Measurements from ENCODE around the gene RABGAP1L. TPM values are rescaled to one million over a fixed set of nuclear protein-coding genes. Genes with fewer than 3 reads are reported as not detected.

RABGAP1L gene
- total RNA-seq, 1 experiment from 2014 or later: 57.4 TPM

DNA sequence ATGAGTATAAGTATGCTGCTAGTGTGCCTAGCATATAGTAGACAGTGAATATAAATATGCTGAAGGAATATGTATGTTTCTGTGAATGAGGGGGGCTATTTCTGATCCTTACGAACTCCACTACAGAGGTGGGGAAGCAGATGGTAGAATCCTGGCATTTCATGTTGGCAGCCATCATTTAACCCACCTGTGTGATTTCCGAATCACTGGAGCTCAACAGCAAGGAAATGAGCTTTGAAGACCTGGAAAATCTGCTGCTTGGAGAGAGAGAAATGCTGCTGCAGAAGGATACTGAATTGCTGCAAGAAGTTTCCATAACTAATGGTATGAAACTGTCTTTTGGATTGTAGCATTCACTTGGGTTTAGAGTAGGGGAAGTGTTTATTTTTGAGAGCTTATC, 83.5 kb downstream of the RABGAP1L start:
- Histone ChIP-seq H3K79me2 (ENCODE audit: low read depth) (no peaks in the 10 kb centered on the region), H3K9me3 (ENCODE audit: insufficient read depth, low read depth) (no peaks in the 10 kb centered on the region), H2AFZ (no peak overlapping the region), H3K4me2 (no peak overlapping the region), H3K36me3 (ENCODE audit: low read depth) (no peaks in the 10 kb centered on the region), H3K27me3 (ENCODE audit: insufficient read depth, low read depth) (no peaks in the 10 kb centered on the region), H3K27ac (no peak overlapping the region), H3K4me1 (replicated peaks; ENCODE audit: insufficient read depth) (no peaks in the 10 kb centered on the region), H3K9me2 (ENCODE audit: insufficient read depth) (no peaks in the 10 kb centered on the region), H4K20me1 (ENCODE audit: insufficient read depth) (no peaks in the 10 kb centered on the region), H3K4me3 (no peak overlapping the region), H3F3A (ENCODE audit: insufficient read depth, low read depth) (no peaks in the 10 kb centered on the region)
- intact Hi-C loops (cut with micrococcal nuclease; ENCODE audit: unreplicated experiment): no loop called here
- BruUV-seq (replicated peaks): no TSS peak
- no peak for DNase-seq
- TF ChIP-seq, protein P1, sequence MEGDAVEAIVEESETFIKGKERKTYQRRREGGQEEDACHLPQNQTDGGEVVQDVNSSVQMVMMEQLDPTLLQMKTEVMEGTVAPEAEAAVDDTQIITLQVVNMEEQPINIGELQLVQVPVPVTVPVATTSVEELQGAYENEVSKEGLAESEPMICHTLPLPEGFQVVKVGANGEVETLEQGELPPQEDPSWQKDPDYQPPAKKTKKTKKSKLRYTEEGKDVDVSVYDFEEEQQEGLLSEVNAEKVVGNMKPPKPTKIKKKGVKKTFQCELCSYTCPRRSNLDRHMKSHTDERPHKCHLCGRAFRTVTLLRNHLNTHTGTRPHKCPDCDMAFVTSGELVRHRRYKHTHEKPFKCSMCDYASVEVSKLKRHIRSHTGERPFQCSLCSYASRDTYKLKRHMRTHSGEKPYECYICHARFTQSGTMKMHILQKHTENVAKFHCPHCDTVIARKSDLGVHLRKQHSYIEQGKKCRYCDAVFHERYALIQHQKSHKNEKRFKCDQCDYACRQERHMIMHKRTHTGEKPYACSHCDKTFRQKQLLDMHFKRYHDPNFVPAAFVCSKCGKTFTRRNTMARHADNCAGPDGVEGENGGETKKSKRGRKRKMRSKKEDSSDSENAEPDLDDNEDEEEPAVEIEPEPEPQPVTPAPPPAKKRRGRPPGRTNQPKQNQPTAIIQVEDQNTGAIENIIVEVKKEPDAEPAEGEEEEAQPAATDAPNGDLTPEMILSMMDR (conservative IDR thresholded peaks at IDR 0.05): no peak
- TF ChIP-seq EZH2 (IDR thresholded peaks at IDR 0.05; ENCODE audit: low read depth): no peak
- POLR2A ChIA-PET (ENCODE audit: unreplicated experiment): no interaction called here
- CTCF ChIA-PET: no interaction called here

DNA sequence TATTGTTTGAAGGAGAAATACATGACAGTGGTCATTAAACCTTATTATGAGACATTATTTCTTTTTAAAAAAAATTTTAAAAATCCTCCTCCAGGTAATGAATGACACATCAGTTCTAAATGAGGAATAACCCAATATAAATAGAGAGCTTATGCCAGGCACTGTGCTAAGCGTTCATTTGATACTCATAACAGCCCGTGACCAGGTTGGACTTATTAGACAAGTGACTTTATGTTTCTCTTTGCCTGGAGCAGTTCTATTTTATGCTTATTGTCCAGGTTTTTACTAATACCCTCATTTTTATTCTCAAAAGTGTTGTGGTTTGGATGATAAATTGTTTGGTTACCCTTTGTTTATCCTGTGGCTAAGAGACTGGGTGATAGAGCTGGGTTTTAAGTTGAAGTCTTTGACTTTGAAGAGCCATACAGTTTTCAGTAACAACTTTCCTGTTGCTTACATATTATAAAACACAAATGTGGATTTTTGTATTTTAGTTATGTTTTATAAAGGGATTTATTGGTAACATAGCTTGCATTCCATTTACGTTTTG, 84.2 kb downstream of the RABGAP1L start:
- POLR2A ChIA-PET (ENCODE audit: unreplicated experiment): interaction anchor here (0.6 kb wide), 1 partner anchor 1711 kb away, joined by 5 read pairs; no protein-coding TSS in a partner anchor
- H3K9me3 ChIP-seq (ENCODE audit: insufficient read depth, low read depth): no peaks in the 10 kb centered on the region
- H3K9me2 ChIP-seq (ENCODE audit: insufficient read depth): no peaks in the 10 kb centered on the region
- no peak overlapping the region for H3K27ac ChIP-seq
- H2AFZ ChIP-seq: no peak overlapping the region
- BruUV-seq (replicated peaks): no TSS peak
- intact Hi-C loops (cut with micrococcal nuclease; ENCODE audit: unreplicated experiment): no loop called here
- no peaks in the 10 kb centered on the region for H3F3A ChIP-seq (ENCODE audit: insufficient read depth, low read depth)
- DNase-seq: no peak
- H3K4me3 ChIP-seq: no peak overlapping the region
- CTCF ChIA-PET: interaction anchor here (0.5 kb wide), 1 partner anchor 149 kb away, joined by 3 read pairs; no protein-coding TSS in a partner anchor
- H3K36me3 ChIP-seq (ENCODE audit: low read depth): no peaks in the 10 kb centered on the region
- H3K79me2 ChIP-seq (ENCODE audit: low read depth): no peaks in the 10 kb centered on the region
- no peaks in the 10 kb centered on the region for H4K20me1 ChIP-seq (ENCODE audit: insufficient read depth)
- TF ChIP-seq, protein P1 (conservative IDR thresholded peaks at IDR 0.05): no peak
- TF ChIP-seq EZH2 (IDR thresholded peaks at IDR 0.05; ENCODE audit: low read depth): no peak
- no peaks in the 10 kb centered on the region for H3K27me3 ChIP-seq (ENCODE audit: insufficient read depth, low read depth)
- no peaks in the 10 kb centered on the region for H3K4me1 ChIP-seq (replicated peaks; ENCODE audit: insufficient read depth)
- H3K4me2 ChIP-seq: no peak overlapping the region

DNA sequence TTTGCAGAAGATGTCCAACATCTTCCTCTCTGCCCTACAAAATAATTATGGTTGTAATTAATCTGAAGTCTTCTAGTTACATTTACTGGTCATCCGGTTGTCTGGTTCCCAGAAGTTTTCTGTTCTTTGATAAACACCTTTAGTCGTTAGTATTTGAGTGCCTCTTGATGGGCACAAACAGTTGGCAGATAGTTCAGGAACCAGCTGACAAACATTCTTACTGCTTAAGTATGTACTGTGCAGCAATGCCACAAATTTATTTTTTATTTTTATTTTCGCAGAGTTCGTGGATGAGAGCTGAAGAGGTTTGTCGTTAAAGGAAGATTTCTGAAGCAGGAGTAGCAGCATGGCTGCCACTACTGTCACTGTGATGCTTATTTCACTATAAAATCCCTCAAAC, 84.7 kb downstream of the RABGAP1L start:
- Histone ChIP-seq H3K4me3 (no peak overlapping the region), H2AFZ (no peak overlapping the region), H3K9me2 (ENCODE audit: insufficient read depth) (no peaks in the 10 kb centered on the region), H4K20me1 (ENCODE audit: insufficient read depth) (no peaks in the 10 kb centered on the region), H3F3A (ENCODE audit: insufficient read depth, low read depth) (no peaks in the 10 kb centered on the region), H3K36me3 (ENCODE audit: low read depth) (no peaks in the 10 kb centered on the region), H3K9me3 (ENCODE audit: insufficient read depth, low read depth) (no peaks in the 10 kb centered on the region), H3K79me2 (ENCODE audit: low read depth) (no peaks in the 10 kb centered on the region), H3K4me1 (replicated peaks; ENCODE audit: insufficient read depth) (no peaks in the 10 kb centered on the region), H3K27ac (no peak overlapping the region), H3K4me2 (no peak overlapping the region), H3K27me3 (ENCODE audit: insufficient read depth, low read depth) (no peaks in the 10 kb centered on the region)
- TF ChIP-seq EZH2 (IDR thresholded peaks at IDR 0.05; ENCODE audit: low read depth): no peak
- TF ChIP-seq, protein P1 (conservative IDR thresholded peaks at IDR 0.05): no peak
- ChIA-PET CTCF (interaction anchor here (0.5 kb wide), 1 partner anchor 150 kb away, joined by 3 read pairs; no protein-coding TSS in a partner anchor), POLR2A (ENCODE audit: unreplicated experiment) (interaction anchor here (0.6 kb wide), 1 partner anchor 1712 kb away, joined by 5 read pairs; no protein-coding TSS in a partner anchor)
- intact Hi-C loops (cut with micrococcal nuclease; ENCODE audit: unreplicated experiment): no loop called here
- DNase-seq: no peak
- no TSS peak for BruUV-seq (replicated peaks)
